Heart left ventricle (tissue), 16 donors: ENCODE results near the gene ANO2. TPM values are rescaled to one million over a fixed set of nuclear protein-coding genes. Genes with fewer than 3 reads are reported as not detected.

Source experiments
- ATAC-seq, 4 donors: fragments of 200-7000 bp; cut with Tn5 transposase; one replicate each; pipeline ENCODE4 v1.9.1; 2020 to 2022; ENCODE audit warnings: moderate library complexity in 4 of 4, mild to moderate bottlenecking in 3 of 4, moderate number of reproducible peaks in 1 of 4
- DNase-seq, 5 donors: peaks; one replicate each; pipeline ENCODE4 v3.0.0-alpha.2; 2020
- H3K27ac ChIP-seq, 12 donors: fragments of 200-600 bp; sonication (generic) in 4 of 12; one replicate each; pipeline versions ENCODE4 v1.5.0 to v1.8.0; 2016 to 2022; ENCODE audit warnings: mild to moderate bottlenecking in 2 of 12
- H3K27me3 ChIP-seq, 9 donors: fragments of 200-600 bp; sonication (generic) in 2 of 9; one replicate each; pipeline versions ENCODE4 v1.5.1 to v1.8.0; 2016 to 2022; ENCODE audit warnings: mild to moderate bottlenecking in 3 of 9
- H3K36me3 ChIP-seq, 9 donors: fragments of 200-600 bp; sonication (generic) in 2 of 9; one replicate each; pipeline versions ENCODE4 v1.5.0 to v1.8.0; 2018 to 2022; ENCODE audit warnings: mild to moderate bottlenecking in 2 of 9
- H3K4me1 ChIP-seq, 12 donors: fragments of 200-600 bp; sonication (generic) in 4 of 12; one replicate each; pipeline versions ENCODE4 v1.5.0 to v1.8.0; 2016 to 2022; ENCODE audit warnings: mild to moderate bottlenecking in 3 of 12
- H3K4me3 ChIP-seq, 12 donors: fragments of 200-600 bp; sonication (generic) in 4 of 12; one replicate each; pipeline versions ENCODE4 v1.5.0 to v1.8.0; 2017 to 2022; ENCODE audit warnings: mild to moderate bottlenecking in 9 of 12, moderate library complexity in 4 of 12
- H3K9me3 ChIP-seq, 12 donors: fragments of 200-600 bp; sonication (generic) in 4 of 12; one replicate each; pipeline versions ENCODE4 v1.5.0 to v1.8.0; 2016 to 2022; ENCODE audit warnings: mild to moderate bottlenecking in 1 of 12
- POLR2A ChIP-seq, 2 donors: fragments of 450-650 bp; IDR thresholded peaks; one replicate each; pipeline ENCODE4 v1.6.1; 2017; ENCODE audit warnings: antibody characterized with exemption in 2 of 2, mild to moderate bottlenecking in 2 of 2, moderate library complexity in 2 of 2
- WGBS, 4 donors: extraction: QIAGEN DNeasy Blood & Tissue Kit in 2 of 4; methylation state at CpG; one replicate each; pipeline versions ENCODE4 v1.1.5 to v1.1.7; 2013 to 2018; 5-methylcytosine and 5-hydroxymethylcytosine counted together
- intact Hi-C, 10 donors: fragments of 100-400 bp; cut with DNase I; formaldehyde crosslinking; loops; one replicate each; pipeline versions ENCODE4 v1.11.1 to v1.14.2; 2022
- polyA plus RNA-seq, 2 donors: library from polyadenylated mRNA; stranded (reverse); fragments of 200-250 nt; gene quantifications; one replicate each; pipeline ENCODE4 v1.2.3, GENCODE V29; 2013
- total RNA-seq, 9 donors: library from RNA; depleted of rRNA in 2 of 9; stranded (reverse); fragments of >200 nt in 2 of 9; fragmentation: NEBNext Ultra II Directional in 3 of 9; extraction: Animal tissue kit (Norgen Biotek cat#: 25700) in 3 of 9; gene quantifications; one replicate each; pipeline versions ENCODE4 v1.1.0 to v1.2.4, GENCODE V29; 2016 to 2023
- TF ChIP-seq, protein P1 (sequence below), 12 donors: fragments of 200-600 bp; sonication (generic) in 4 of 12; IDR thresholded peaks; one replicate each; pipeline versions ENCODE4 v1.5.0 to v1.8.0; 2018 to 2022; ENCODE audit warnings: antibody characterized with exemption in 12 of 12, mild to moderate bottlenecking in 5 of 12
- donor health status: ischemic (EF 13 %, LVEDD 7.1; RV severe dilation, severe dysfunction).
- donor health status: healthy with polysubstance abuse.
- donor health status: DM: no; HTN: yes; CAD: no.
- donor health status: DM: no; HTN: no; CAD: no.
- donor health status: ischemic (EF 25% LVEDD 6.9; RV normal size, moderate dysfunction).
- donor health status: ischemic (EF 25% LVEDD 5.7; RV mildly dilated, moderate dysfunction).
- donor health status: healthy.
- donor health status: DM: yes; HTN: yes; CAD: no.
- donor health status: ischemic (EF 35%, LVEDD 5.7; RV mildly dilated, moderate dysfunction).
- donor health status: nonischemic (EF 11% LVEDD 7.7; RV severe dilation, severe dysfunction).
- donor health status: DM: yes; HTN: yes; CAD: no.
- donor health status: PGD.
- donor health status: ischemic (EF 29% LVEDD 5.4; RV normal size, mild dysfunction).
- donor health status: nonischemic (EF 23%, LVEDD 6.1; RV moderate dilation, normal function).

Gene ANO2
- total and polyA plus RNA-seq, 11 donors = 3.4 to 19.4 (median 9.4) TPM

DNA sequence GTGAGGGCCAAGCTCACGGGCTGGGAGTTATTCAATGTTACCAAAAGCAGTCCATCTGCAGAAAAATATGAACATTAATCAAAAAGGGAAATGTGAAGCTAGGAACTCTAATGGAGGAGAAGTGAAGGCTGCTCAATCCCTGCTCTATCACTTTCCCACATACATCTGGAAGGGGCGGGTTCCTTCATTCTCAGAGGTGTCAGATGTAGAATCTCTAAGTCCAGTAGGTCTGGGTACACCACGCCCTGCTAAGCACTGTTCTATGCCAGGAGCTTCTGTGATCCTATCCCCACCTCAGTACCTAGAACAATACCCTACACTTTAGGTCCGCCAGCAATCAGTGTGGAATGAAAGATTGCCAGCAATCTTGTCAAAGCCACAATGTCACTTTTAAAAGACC is 37.0 kb upstream of the ANO2 start:
- Histone ChIP-seq H3K4me3 (no peak overlapping the region), H3K36me3 (peaks cover 0 to 74% (median 33%) of the 10 kb centered on the region in 9 donors), H3K9me3 (no peaks in the 10 kb centered on the region), H3K4me1 (peaks cover 0 to 3% (median 0%) of the 10 kb centered on the region in 12 donors), H3K27me3 (peaks cover 0 to 6% (median 0%) of the 10 kb centered on the region in 9 donors), H3K27ac (no peak overlapping the region)
- TF ChIP-seq, protein P1, sequence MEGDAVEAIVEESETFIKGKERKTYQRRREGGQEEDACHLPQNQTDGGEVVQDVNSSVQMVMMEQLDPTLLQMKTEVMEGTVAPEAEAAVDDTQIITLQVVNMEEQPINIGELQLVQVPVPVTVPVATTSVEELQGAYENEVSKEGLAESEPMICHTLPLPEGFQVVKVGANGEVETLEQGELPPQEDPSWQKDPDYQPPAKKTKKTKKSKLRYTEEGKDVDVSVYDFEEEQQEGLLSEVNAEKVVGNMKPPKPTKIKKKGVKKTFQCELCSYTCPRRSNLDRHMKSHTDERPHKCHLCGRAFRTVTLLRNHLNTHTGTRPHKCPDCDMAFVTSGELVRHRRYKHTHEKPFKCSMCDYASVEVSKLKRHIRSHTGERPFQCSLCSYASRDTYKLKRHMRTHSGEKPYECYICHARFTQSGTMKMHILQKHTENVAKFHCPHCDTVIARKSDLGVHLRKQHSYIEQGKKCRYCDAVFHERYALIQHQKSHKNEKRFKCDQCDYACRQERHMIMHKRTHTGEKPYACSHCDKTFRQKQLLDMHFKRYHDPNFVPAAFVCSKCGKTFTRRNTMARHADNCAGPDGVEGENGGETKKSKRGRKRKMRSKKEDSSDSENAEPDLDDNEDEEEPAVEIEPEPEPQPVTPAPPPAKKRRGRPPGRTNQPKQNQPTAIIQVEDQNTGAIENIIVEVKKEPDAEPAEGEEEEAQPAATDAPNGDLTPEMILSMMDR (IDR thresholded peaks at IDR 0.05) = no peak
- TF ChIP-seq POLR2A (IDR thresholded peaks at IDR 0.05) = no peak
- ATAC-seq (peak in 1 of 4 donors; percentile 17), DNase-seq (no peak)
- 88 to 93% (median 89%) methylated on average over 4 of the region's 4 CpGs for WGBS, 4 donors
- intact Hi-C loops = loop anchor here in 3 of 10 donors (10.0 kb wide), 2 partner anchors 213 to 303 kb away; no protein-coding TSS in a partner anchor

DNA sequence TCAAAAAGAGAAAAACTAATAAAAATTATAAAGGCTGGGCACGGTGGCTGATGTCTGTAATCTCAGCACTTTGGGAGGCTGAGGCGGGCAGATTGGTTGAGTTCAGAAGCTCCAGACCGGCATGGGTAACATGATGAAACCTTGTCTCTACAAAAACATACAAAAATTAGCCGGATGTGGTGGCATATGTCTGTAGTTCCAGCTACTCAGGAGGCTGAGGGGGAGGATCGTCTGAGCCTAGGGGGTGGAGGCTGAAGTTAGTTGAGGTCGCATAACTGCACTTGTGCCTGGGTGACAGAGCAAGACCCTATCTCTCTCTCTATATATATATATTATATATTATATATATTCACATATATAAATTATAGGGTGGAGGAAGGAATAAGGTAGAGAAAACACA is 32.5 kb upstream of the ANO2 start:
- no peak for ATAC-seq
- WGBS, 4 donors = 84 to 88% (median 87%) methylated on average over 6 of the region's 6 CpGs
- H3K9me3 ChIP-seq = no peaks in the 10 kb centered on the region
- TF ChIP-seq, protein P1 (IDR thresholded peaks at IDR 0.05) = no peak
- no peak for TF ChIP-seq POLR2A (IDR thresholded peaks at IDR 0.05)
- intact Hi-C loops = no loop called here
- DNase-seq = no peak
- H3K36me3 ChIP-seq = peaks cover 0 to 66% (median 27%) of the 10 kb centered on the region in 9 donors
- H3K27me3 ChIP-seq = peaks cover 0 to 6% (median 0%) of the 10 kb centered on the region in 9 donors
- peaks cover 0 to 28% (median 8%) of the 10 kb centered on the region in 12 donors for H3K4me1 ChIP-seq
- H3K27ac ChIP-seq = no peak overlapping the region
- H3K4me3 ChIP-seq = no peak overlapping the region

DNA sequence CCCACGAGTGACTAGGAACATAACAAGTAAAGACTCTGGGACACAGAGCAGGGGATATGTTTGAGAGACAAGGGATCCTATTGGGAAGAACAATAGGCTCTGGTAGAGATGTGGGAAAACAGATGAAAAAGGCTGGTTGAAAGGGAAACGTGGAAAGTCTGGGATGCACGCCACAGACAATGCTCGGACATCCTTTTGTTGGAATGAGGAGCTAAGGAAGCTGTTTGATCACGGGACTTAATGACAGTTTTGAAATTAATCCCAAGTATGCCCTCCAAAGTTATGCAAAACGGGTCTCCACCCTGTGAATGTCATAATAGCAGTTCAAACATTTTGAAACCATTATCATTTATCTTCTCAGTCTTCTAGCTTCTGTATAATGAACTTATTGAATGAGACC is 31.7 kb upstream of the ANO2 start:
- WGBS, 4 donors = 43 to 53% (median 48%) methylated on average over 6 of the region's 6 CpGs

DNA sequence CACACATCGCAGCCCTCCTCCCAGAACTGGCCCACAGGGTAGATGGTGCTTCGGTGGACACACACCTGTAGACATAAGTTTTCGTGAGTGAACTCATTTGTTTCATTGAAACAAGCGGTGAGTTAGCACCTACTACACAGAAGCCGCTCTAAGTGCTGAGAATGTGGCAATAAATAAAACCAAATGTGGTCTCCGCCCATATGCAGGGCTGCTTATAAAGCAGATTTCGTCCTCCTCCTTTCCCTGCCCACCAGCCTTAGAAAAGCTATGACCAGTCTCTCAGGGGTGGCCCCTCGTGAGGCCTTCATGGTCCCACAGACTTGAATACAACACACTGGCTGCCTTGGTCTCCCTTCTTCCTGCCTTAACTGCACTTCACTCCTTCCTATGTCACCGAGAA is 31.1 kb upstream of the ANO2 start:
- peaks cover 0 to 66% (median 22%) of the 10 kb centered on the region in 9 donors for H3K36me3 ChIP-seq
- no peak for TF ChIP-seq POLR2A (IDR thresholded peaks at IDR 0.05)
- TF ChIP-seq, protein P1 (IDR thresholded peaks at IDR 0.05) = no peak
- intact Hi-C loops = no loop called here
- no peak for DNase-seq
- H3K4me1 ChIP-seq = peaks cover 0 to 28% (median 8%) of the 10 kb centered on the region in 12 donors
- peaks cover 0 to 6% (median 0%) of the 10 kb centered on the region in 9 donors for H3K27me3 ChIP-seq
- no peak overlapping the region for H3K27ac ChIP-seq
- no peak overlapping the region for H3K4me3 ChIP-seq
- no peaks in the 10 kb centered on the region for H3K9me3 ChIP-seq
- no peak for ATAC-seq
- 88 to 94% (median 91%) methylated on average over 9 of the region's 9 CpGs for WGBS, 4 donors

More for the DNA sequence above, 31.7 kb upstream of the ANO2 start:
- Histone ChIP-seq H3K27me3 (peaks cover 0 to 6% (median 0%) of the 10 kb centered on the region in 9 donors), H3K36me3 (peaks cover 0 to 66% (median 23%) of the 10 kb centered on the region in 9 donors), H3K4me3 (no peak overlapping the region), H3K4me1 (peaks cover 0 to 28% (median 8%) of the 10 kb centered on the region in 12 donors), H3K27ac (no peak overlapping the region), H3K9me3 (no peaks in the 10 kb centered on the region)
- ATAC-seq (no peak), DNase-seq (no peak)
- TF ChIP-seq, protein P1 (IDR thresholded peaks at IDR 0.05) = no peak
- no peak for TF ChIP-seq POLR2A (IDR thresholded peaks at IDR 0.05)
- intact Hi-C loops = no loop called here
